Adrenal gland (tissue), 12 donors: Measurements from ENCODE around the gene KIFC1. TPM values are rescaled to one million over a fixed set of nuclear protein-coding genes. Genes with fewer than 3 reads are reported as not detected.
"Not testable (repeated sequence)": the region's sequence is repeated elsewhere in the genome, so short reads cannot be mapped to it uniquely, and the experiment has no call there.

Experiments
- DNase-seq, 7 donors: peaks; one replicate each; pipeline ENCODE4 v3.0.0-alpha.2; 2019 to 2020
- H3K27ac ChIP-seq, 5 donors: fragments of 200-600 bp; sonication (generic) in 4 of 5; 1 replicate in 3 of 5; 2 replicates in 2 of 5; pipeline versions ENCODE4 v1.5.1 to v1.8.0; 2016 to 2020; ENCODE audit warnings: mild to moderate bottlenecking in 1 of 5
- H3K27me3 ChIP-seq: fragments of 200-600 bp; 2 replicates; pipeline ENCODE4 v1.8.0; 2021
- H3K36me3 ChIP-seq, 2 donors: fragments of 200-600 bp; replicated peaks in 1 of 2; 1 replicate in 1 of 2; 2 replicates in 1 of 2; pipeline versions ENCODE4 v1.5.1 to v1.8.0; 2018 to 2022
- H3K4me1 ChIP-seq, 2 donors: fragments of 200-600 bp; replicated peaks in 1 of 2; 1 replicate in 1 of 2; 2 replicates in 1 of 2; pipeline versions ENCODE4 v1.5.1 to v1.8.0; 2018 to 2021
- H3K4me3 ChIP-seq, 4 donors: fragments of 200-600 bp; sonication (generic) in 3 of 4; one replicate each; pipeline ENCODE4 v1.5.1; 2016 to 2018
- H3K9me3 ChIP-seq, 3 donors: fragments of 200-600 bp; sonication (generic) in 1 of 3; replicated peaks in 1 of 3; 1 replicate in 2 of 3; 2 replicates in 1 of 3; pipeline versions ENCODE4 v1.5.1 to v1.8.0; 2016 to 2021
- CTCF ChIP-seq, 6 experiments: fragments of 450-650 bp in 4 of 6; fragments of 200-600 bp in 2 of 6; sonication (generic) in 1 of 6; IDR thresholded peaks; 1 replicate in 5 of 6; 2 replicates in 1 of 6; pipeline versions ENCODE4 v1.5.1 to v1.8.0; 2016 to 2021; ENCODE audit warnings: antibody characterized with exemption in 6 of 6, mild to moderate bottlenecking in 2 of 6, moderate library complexity in 1 of 6
- POLR2A ChIP-seq, 2 donors: fragments of 450-650 bp; IDR thresholded peaks; one replicate each; pipeline ENCODE4 v1.6.1; 2017; ENCODE audit warnings: antibody characterized with exemption in 2 of 2, mild to moderate bottlenecking in 2 of 2, moderate library complexity in 1 of 2
- WGBS, 4 donors: extraction: QIAGEN DNeasy Blood & Tissue Kit in 2 of 4; methylation state at CpG; one replicate each; pipeline versions ENCODE4 v1.1.5 to v1.1.7; 2013 to 2017; 5-methylcytosine and 5-hydroxymethylcytosine counted together
- intact Hi-C, 2 donors: fragments of 100-400 bp; cut with DNase I; formaldehyde crosslinking; loops; one replicate each; pipeline versions ENCODE4 v1.14.1 to v1.15.0; 2022 to 2023
- polyA plus RNA-seq, 3 donors: library from polyadenylated mRNA; stranded (reverse); fragments of 200-250 nt in 2 of 3; fragments of 350-450 nt in 1 of 3; fragmentation: Illumina TruSeq in 1 of 3; extraction: RNeasy Lipid Tissue Mini Kit (QIAGEN cat#74804) in 1 of 3; gene quantifications; one replicate each; pipeline ENCODE4 v1.2.3, GENCODE V29; 2013 to 2014
- total RNA-seq, 9 donors: library from RNA; depleted of rRNA in 4 of 9; stranded (reverse); fragments of >200 nt in 4 of 9; fragments of 120-200 nt in 1 of 9; fragmentation: NEBNext Ultra II Directional in 1 of 9; extraction: Animal tissue kit (Norgen Biotek cat#: 25700) in 1 of 9; gene quantifications; one replicate each; pipeline versions ENCODE4 v1.1.0 to v1.2.4, GENCODE V29; 2013 to 2023
- donor health status: healthy with polysubstance abuse.
- donor health status: Bipolar disorder and iron deficiency.
- donor health status: DM: yes; HTN: yes; CAD: no.
- donor health status: DM: no; HTN: no; CAD: no.
- donor health status: DM: no; HTN: no; CAD: no.
- donor health status: DM: yes; HTN: yes; CAD: no.

KIFC1 gene
- total and polyA plus RNA-seq, 12 donors, result 0.60 to 9.5 (median 1.4) TPM; not detected in 1

GRCh38 chr6:33347816-33348215, 43.8 kb upstream of the KIFC1 start:
- Histone ChIP-seq H3K27me3 (no peaks in the 10 kb centered on the region), H3K9me3 (no peaks in the 10 kb centered on the region), H3K27ac (no peak overlapping the region), H3K4me3 (no peak overlapping the region), H3K4me1 (no peaks in the 10 kb centered on the region), H3K36me3 (no peaks in the 10 kb centered on the region)
- intact Hi-C loops, result no loop called here
- no peak for DNase-seq
- TF ChIP-seq CTCF (IDR thresholded peaks at IDR 0.05) (no peak), POLR2A (IDR thresholded peaks at IDR 0.05) (no peak)
- 87 to 94% (median 89%) methylated on average over 5 of the region's 5 CpGs for WGBS, 4 donors

GRCh38 chr6:33355860-33356259, 35.8 kb upstream of the KIFC1 start:
- DNase-seq, H3K4me3 ChIP-seq, H3K9me3 ChIP-seq, intact Hi-C loops, H3K36me3 ChIP-seq, H3K27ac ChIP-seq, H3K4me1 ChIP-seq, H3K27me3 ChIP-seq: not testable (repeated sequence)
- WGBS, 4 donors, result 78 to 92% (median 85%) methylated on average over 6 of the region's 6 CpGs

DNA sequence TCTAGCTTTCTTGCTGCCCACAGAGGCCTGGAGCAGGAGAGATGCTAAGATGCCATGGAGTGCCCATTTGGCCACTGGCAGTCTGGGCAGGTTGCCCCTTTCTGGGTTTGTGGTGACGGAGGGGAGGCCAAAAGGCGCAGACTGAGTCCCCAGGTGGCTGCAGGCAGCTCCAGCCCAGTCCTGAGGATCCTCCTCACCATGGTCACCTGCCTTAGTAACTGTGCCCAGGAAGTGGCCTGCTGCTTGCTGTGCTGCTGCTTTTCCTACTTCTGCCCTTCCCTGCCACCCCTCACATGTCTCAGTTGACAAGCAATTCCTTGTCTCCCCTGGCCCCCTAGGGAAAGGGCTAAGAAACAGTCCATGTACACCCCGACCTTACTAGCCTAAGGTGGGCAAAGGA, 35.3 kb upstream of the KIFC1 start:
- no peak overlapping the region for H3K27ac ChIP-seq
- no peak overlapping the region for H3K4me3 ChIP-seq
- no peaks in the 10 kb centered on the region for H3K36me3 ChIP-seq
- no peaks in the 10 kb centered on the region for H3K9me3 ChIP-seq
- intact Hi-C loops, result no loop called here
- no peaks in the 10 kb centered on the region for H3K27me3 ChIP-seq
- WGBS, 4 donors, result 77 to 87% (median 79%) methylated on average over 2 to 3 of the region's 3 CpGs
- H3K4me1 ChIP-seq, result no peaks in the 10 kb centered on the region
- DNase-seq, result no peak
- TF ChIP-seq CTCF (IDR thresholded peaks at IDR 0.05), result no peak
- no peak for TF ChIP-seq POLR2A (IDR thresholded peaks at IDR 0.05)

DNA sequence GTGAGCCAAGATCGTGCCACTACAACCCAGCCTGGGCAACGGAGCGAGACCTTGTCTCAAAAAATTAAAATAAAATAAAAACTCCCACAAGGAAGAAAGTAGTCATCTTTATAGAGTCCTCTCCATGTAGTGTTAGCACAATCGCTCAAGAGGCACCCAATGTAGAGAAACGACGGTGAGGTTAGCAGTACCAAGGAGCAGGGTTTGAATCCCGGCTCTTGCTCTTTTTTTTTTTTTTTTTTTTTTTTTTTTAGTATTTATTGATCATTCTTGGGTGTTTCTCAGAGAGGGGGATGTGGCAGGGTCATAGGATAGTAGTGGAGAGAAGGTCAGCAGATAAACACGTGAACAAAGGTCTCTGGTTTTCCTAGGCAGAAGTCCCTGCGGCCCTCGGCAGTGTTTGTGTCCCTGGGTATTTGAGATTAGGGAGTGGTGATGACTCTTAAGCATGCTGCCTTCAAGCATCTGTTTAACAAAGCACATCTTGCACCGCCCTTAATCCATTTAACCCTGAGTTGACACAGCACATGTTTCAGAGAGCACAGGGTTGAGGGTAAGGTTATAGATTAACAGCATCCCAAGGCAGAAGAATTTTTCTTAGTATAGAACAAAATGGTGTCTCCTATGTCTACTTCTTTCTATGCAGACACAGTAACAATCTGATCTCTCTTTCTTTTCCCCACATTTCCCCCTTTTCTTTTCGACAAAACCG, 34.3 kb upstream of the KIFC1 start:
- H3K4me1 ChIP-seq, H3K36me3 ChIP-seq, H3K27ac ChIP-seq, H3K4me3 ChIP-seq, H3K27me3 ChIP-seq, H3K9me3 ChIP-seq, DNase-seq, intact Hi-C loops: not testable (repeated sequence)
- WGBS, 4 donors, result 63 to 75% (median 70%) methylated on average over 12 to 13 of the region's 13 CpGs

GRCh38 chr6:33359331-33359730, 32.3 kb upstream of the KIFC1 start:
- Histone ChIP-seq H3K4me3 (no peak overlapping the region), H3K9me3 (no peaks in the 10 kb centered on the region), H3K27ac (no peak overlapping the region), H3K4me1 (no peaks in the 10 kb centered on the region), H3K27me3 (no peaks in the 10 kb centered on the region), H3K36me3 (no peaks in the 10 kb centered on the region)
- no peak for TF ChIP-seq CTCF (IDR thresholded peaks at IDR 0.05)
- no peak for TF ChIP-seq POLR2A (IDR thresholded peaks at IDR 0.05)
- no peak for DNase-seq
- intact Hi-C loops, result no loop called here

GRCh38 chr6:33363486-33363885, 28.1 kb upstream of the KIFC1 start:
- WGBS, 4 donors, result 78 to 91% (median 86%) methylated on average over 12 of the region's 12 CpGs
- intact Hi-C loops, H3K4me1 ChIP-seq, H3K9me3 ChIP-seq, DNase-seq, H3K4me3 ChIP-seq, H3K27ac ChIP-seq, H3K36me3 ChIP-seq, H3K27me3 ChIP-seq: not testable (repeated sequence)

DNA sequence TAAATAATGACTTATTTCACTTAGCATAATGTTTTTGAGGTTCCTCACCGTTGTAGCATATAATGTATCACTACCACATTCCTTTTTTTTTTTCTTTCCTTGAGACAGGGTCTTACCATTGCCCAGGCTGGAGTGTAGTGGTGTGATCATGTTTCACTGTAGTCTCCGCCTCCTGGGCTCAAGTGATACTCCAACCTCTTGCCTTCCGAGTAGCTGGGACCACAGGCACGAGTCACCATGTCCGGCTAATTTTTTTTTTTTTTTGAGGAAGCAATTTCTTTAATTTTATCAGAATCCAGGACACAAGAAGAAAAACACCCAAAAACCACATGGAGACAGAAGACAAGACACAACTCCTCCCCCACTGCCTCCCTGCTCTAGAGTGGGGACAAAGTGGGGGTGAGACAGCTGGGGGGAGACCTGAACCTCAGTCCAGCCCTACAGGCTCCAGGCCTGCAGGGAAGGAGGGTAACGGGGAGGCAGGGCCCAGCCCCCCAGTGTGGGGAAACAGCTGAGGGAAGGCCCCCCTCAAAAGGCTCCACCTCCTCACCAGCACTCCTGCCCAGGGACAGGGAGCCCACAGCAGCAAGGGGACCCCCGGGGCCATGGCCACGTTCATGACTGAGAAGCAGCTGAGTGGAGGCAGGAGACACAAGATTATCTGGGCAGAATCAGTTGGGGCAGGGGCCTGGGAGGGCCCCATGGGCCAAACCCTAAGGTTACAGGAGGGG, 27.0 kb upstream of the KIFC1 start:
- intact Hi-C loops, DNase-seq, H3K4me1 ChIP-seq, H3K27me3 ChIP-seq, H3K4me3 ChIP-seq, H3K27ac ChIP-seq, H3K9me3 ChIP-seq, H3K36me3 ChIP-seq: not testable (repeated sequence)
- WGBS, 4 donors, result 31 to 35% (median 33%) methylated on average over 5 to 7 of the region's 8 CpGs

- H3K27me3 ChIP-seq, H3K4me3 ChIP-seq, H3K4me1 ChIP-seq, intact Hi-C loops, H3K9me3 ChIP-seq, DNase-seq, H3K27ac ChIP-seq, H3K36me3 ChIP-seq: not testable (repeated sequence)
- 85 to 94% (median 89%) methylated on average over 3 to 10 of the region's 10 CpGs for WGBS, 4 donors
Observed at GRCh38 chr6:33365206-33365971, 26.2 kb upstream of the KIFC1 start.
